Measurements from ENCODE around the gene POLQ.
"Not testable (repeated sequence)": the region's sequence is repeated elsewhere in the genome, so short reads cannot be mapped to it uniquely, and the experiment has no call there.

The POLQ gene

DNA sequence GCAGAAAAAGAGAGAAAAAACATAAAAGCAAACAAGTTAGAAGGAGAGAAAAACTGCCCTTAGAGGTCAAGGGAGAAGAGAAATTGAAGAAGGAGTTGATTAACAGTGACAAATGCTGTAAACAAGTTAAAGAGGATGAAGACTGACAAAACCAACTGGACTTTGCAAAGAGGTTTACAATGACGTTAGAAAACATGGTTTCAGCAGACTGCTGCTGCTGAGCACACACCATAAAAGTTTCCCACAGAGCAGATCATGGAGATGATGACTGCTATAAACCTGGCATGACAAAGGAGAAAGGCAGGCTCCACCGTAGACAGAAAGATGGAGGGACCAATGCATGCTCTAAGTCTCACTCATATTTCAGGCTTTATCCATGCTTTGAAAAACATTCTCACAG lies 78.7 kb downstream of the POLQ start:
- Histone ChIP-seq H3K36me3 (ENCODE audit: insufficient read depth, insufficient read length, low read length) (peaks cover 75% of the 10 kb centered on the region), H3K27me3 (ENCODE audit: insufficient read depth, insufficient read length) (no peaks in the 10 kb centered on the region), H3K9me3 (ENCODE audit: insufficient read depth, low read length) (no peaks in the 10 kb centered on the region), H3K9ac (ENCODE audit: insufficient read length, low read depth) (no peak overlapping the region), H3K4me1 (ENCODE audit: insufficient read depth, insufficient read length) (peaks cover 5% of the 10 kb centered on the region), H3K4me3 (ENCODE audit: insufficient read length, low read depth) (no peak overlapping the region)
- TF ChIP-seq SUZ12 (IDR thresholded peaks at IDR 0.05; ENCODE audit: extremely low read depth, insufficient read depth, insufficient read length) (no peak), ZNF274 (IDR thresholded peaks at IDR 0.05; ENCODE audit: low read depth, low read length) (no peak), YY1 (IDR thresholded peaks at IDR 0.05; ENCODE audit: insufficient read depth, insufficient read length) (no peak)
- DNase-seq (ENCODE audit: low read depth, low spot score) = no peak

DNA sequence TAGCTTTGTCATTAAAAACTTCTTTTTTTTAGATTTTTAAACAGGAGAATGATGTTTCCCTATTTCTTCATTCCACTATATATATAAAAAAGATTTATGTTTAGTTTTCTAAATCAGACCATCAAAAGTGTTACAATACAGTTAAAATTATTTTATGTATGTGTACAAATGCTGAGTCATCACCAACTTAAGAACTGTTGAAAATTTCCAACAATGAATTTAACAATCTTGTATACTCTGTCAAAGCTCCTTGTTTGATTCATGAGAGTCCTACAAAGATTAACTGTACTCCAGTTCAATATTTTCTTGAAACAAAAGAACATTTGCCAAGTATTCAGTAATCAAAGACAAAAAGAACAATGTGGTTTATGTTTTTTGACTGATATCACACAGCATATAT lies 82.0 kb downstream of the POLQ start:
- H3K27me3 ChIP-seq (ENCODE audit: insufficient read depth, insufficient read length) = no peaks in the 10 kb centered on the region
- no peak for DNase-seq (ENCODE audit: low read depth, low spot score)
- peaks cover 5% of the 10 kb centered on the region for H3K4me1 ChIP-seq (ENCODE audit: insufficient read depth, insufficient read length)
- no peak for TF ChIP-seq SUZ12 (IDR thresholded peaks at IDR 0.05; ENCODE audit: extremely low read depth, insufficient read depth, insufficient read length)
- TF ChIP-seq ZNF274 (IDR thresholded peaks at IDR 0.05; ENCODE audit: low read depth, low read length) = no peak
- TF ChIP-seq YY1 (IDR thresholded peaks at IDR 0.05; ENCODE audit: insufficient read depth, insufficient read length) = no peak
- no peak overlapping the region for H3K4me3 ChIP-seq (ENCODE audit: insufficient read length, low read depth)
- H3K9me3 ChIP-seq (ENCODE audit: insufficient read depth, low read length) = peaks cover under 1% of the 10 kb centered on the region; the same call in 1 of the 2 replicates
- peaks cover 68% of the 10 kb centered on the region for H3K36me3 ChIP-seq (ENCODE audit: insufficient read depth, insufficient read length, low read length)
- no peak overlapping the region for H3K9ac ChIP-seq (ENCODE audit: insufficient read length, low read depth)

DNA sequence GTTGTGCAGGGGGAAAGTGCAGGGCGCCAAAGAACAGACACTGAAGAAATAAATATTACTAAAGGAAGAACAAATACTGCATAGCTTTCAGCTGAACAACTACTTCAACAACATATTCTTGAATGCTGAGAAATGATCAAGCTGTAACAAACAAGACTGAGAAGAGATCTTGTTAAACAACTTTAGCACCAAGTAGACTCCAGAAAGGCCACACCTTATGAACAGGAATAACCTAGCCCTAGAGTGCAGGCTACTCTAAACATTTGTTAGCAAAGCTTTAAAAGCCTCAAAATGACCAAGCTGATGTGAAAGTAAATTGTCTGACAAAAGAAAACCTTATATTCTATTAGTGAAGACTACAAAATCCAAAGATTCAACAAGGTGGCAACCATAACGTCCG lies 83.2 kb downstream of the POLQ start:
- Histone ChIP-seq H3K4me1 (ENCODE audit: insufficient read depth, insufficient read length) (peaks cover 5% of the 10 kb centered on the region), H3K4me3 (ENCODE audit: insufficient read length, low read depth) (no peak overlapping the region), H3K36me3 (ENCODE audit: insufficient read depth, insufficient read length, low read length) (peaks cover 61% of the 10 kb centered on the region), H3K9me3 (ENCODE audit: insufficient read depth, low read length) (peaks cover 5% of the 10 kb centered on the region; the same call in 1 of the 2 replicates), H3K27me3 (ENCODE audit: insufficient read depth, insufficient read length) (no peaks in the 10 kb centered on the region), H3K9ac (ENCODE audit: insufficient read length, low read depth) (no peak overlapping the region)
- no peak for DNase-seq (ENCODE audit: low read depth, low spot score)
- no peak for TF ChIP-seq ZNF274 (IDR thresholded peaks at IDR 0.05; ENCODE audit: low read depth, low read length)
- TF ChIP-seq YY1 (IDR thresholded peaks at IDR 0.05; ENCODE audit: insufficient read depth, insufficient read length) = no peak
- no peak for TF ChIP-seq SUZ12 (IDR thresholded peaks at IDR 0.05; ENCODE audit: extremely low read depth, insufficient read depth, insufficient read length)

- H3K36me3 ChIP-seq (ENCODE audit: insufficient read depth, insufficient read length, low read length) = peaks cover 32% of the 10 kb centered on the region
- not testable (repeated sequence) for H3K9ac ChIP-seq (ENCODE audit: insufficient read length, low read depth); H3K27me3 ChIP-seq (ENCODE audit: insufficient read depth, insufficient read length); H3K4me1 ChIP-seq (ENCODE audit: insufficient read depth, insufficient read length); H3K9me3 ChIP-seq (ENCODE audit: insufficient read depth, low read length); H3K4me3 ChIP-seq (ENCODE audit: insufficient read length, low read depth); DNase-seq (ENCODE audit: low read depth, low spot score)
Measured at GRCh38 chr3:121451752-121452151, 94.0 kb downstream of the POLQ start.

DNA sequence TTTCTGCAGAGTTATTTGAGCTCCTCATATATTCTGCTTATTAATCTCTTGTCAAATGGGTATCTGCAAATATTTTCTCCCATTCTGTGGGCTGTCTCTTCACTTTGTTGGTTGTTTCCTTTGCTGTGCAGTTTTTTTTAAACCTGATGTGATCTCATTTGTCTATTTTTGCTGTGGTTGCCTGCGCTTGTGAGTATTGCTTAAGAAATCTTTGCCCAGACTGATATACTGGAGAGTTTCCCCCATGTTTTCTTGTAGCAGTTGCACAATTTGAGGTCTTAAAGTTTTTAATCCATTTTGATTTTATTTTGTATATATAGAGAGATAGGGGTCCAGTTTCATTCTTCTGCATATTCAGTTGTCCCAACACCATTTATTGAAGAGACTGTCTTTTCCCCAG lies 102.3 kb downstream of the POLQ start:
- peaks cover 4% of the 10 kb centered on the region; the same call in 1 of the 2 replicates for H3K9me3 ChIP-seq (ENCODE audit: insufficient read depth, low read length)
- no peak for DNase-seq (ENCODE audit: low read depth, low spot score)
- TF ChIP-seq YY1 (IDR thresholded peaks at IDR 0.05; ENCODE audit: insufficient read depth, insufficient read length) (no peak), SUZ12 (IDR thresholded peaks at IDR 0.05; ENCODE audit: extremely low read depth, insufficient read depth, insufficient read length) (no peak), ZNF274 (IDR thresholded peaks at IDR 0.05; ENCODE audit: low read depth, low read length) (no peak)
- no peak overlapping the region for H3K4me3 ChIP-seq (ENCODE audit: insufficient read length, low read depth)
- no peaks in the 10 kb centered on the region for H3K27me3 ChIP-seq (ENCODE audit: insufficient read depth, insufficient read length)
- no peak overlapping the region for H3K9ac ChIP-seq (ENCODE audit: insufficient read length, low read depth)
- no peaks in the 10 kb centered on the region for H3K4me1 ChIP-seq (ENCODE audit: insufficient read depth, insufficient read length)
- peaks cover 51% of the 10 kb centered on the region for H3K36me3 ChIP-seq (ENCODE audit: insufficient read depth, insufficient read length, low read length)

DNA sequence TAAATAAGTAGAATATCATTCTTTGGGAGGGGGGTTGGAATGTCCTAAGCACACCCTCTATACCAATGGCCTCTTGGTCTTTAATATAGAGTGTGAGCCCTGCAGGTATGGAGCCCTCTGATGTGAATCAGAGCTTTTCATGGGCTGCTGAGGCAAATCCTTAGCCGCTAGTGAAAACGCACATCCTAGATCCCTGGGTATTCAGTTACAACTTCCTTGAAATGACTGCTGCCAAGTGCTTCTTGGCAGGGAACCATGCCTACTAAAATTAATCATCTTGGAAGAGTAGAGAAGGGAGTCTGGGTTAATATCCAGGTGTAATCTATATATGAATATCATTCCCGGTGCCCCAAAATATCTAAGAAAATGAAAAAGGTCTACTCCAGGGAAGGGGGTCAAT lies 109.1 kb downstream of the POLQ start:
- no peaks in the 10 kb centered on the region for H3K9me3 ChIP-seq (ENCODE audit: insufficient read depth, low read length)
- peaks cover 52% of the 10 kb centered on the region for H3K36me3 ChIP-seq (ENCODE audit: insufficient read depth, insufficient read length, low read length)
- H3K9ac ChIP-seq (ENCODE audit: insufficient read length, low read depth) = no peak overlapping the region
- no peak overlapping the region for H3K4me3 ChIP-seq (ENCODE audit: insufficient read length, low read depth)
- no peak for DNase-seq (ENCODE audit: low read depth, low spot score)
- TF ChIP-seq SUZ12 (IDR thresholded peaks at IDR 0.05; ENCODE audit: extremely low read depth, insufficient read depth, insufficient read length) = no peak
- H3K27me3 ChIP-seq (ENCODE audit: insufficient read depth, insufficient read length) = no peaks in the 10 kb centered on the region
- H3K4me1 ChIP-seq (ENCODE audit: insufficient read depth, insufficient read length) = no peaks in the 10 kb centered on the region

GRCh38 chr3:121436074-121436473 lies 109.7 kb downstream of the POLQ start:
- H3K9me3 ChIP-seq (ENCODE audit: insufficient read depth, low read length) = no peaks in the 10 kb centered on the region
- H3K4me1 ChIP-seq (ENCODE audit: insufficient read depth, insufficient read length) = no peaks in the 10 kb centered on the region
- H3K27me3 ChIP-seq (ENCODE audit: insufficient read depth, insufficient read length) = no peaks in the 10 kb centered on the region
- no peak for DNase-seq (ENCODE audit: low read depth, low spot score)
- no peak overlapping the region for H3K4me3 ChIP-seq (ENCODE audit: insufficient read length, low read depth)
- TF ChIP-seq YY1 (IDR thresholded peaks at IDR 0.05; ENCODE audit: insufficient read depth, insufficient read length) (no peak), SUZ12 (IDR thresholded peaks at IDR 0.05; ENCODE audit: extremely low read depth, insufficient read depth, insufficient read length) (no peak), ZNF274 (IDR thresholded peaks at IDR 0.05; ENCODE audit: low read depth, low read length) (no peak)
- H3K36me3 ChIP-seq (ENCODE audit: insufficient read depth, insufficient read length, low read length) = peaks cover 56% of the 10 kb centered on the region
- H3K9ac ChIP-seq (ENCODE audit: insufficient read length, low read depth) = no peak overlapping the region
